Activated T-helper 2 cell treated with anti-CD3 and anti-CD28 coated beads, Interferon-gamma antibody, Interleukin-2, Interleukin-4, amounts not matched to agents 10 μg/mL and 5 μg/mL and 100 μg/mL, durations not matched to agents 14 hours and 24 hours and 36 hours (primary cell): ENCODE measurements around the gene WDR55. TPM values are rescaled to one million over a fixed set of nuclear protein-coding genes. Genes with fewer than 3 reads are reported as not detected.

Experiments
- total RNA-seq: library from RNA; stranded (reverse); gene quantifications from 2 replicates; pipeline ENCODE4 v1.2.3, GENCODE V29; 2022

Gene WDR55
- total RNA-seq, 1 donor from 2014 or later = 39.1 TPM

Other genes with a start within 250 kb of the WDR55 start
- gene EIF4EBP3, start 117.2 kb upstream of the WDR55 start, total RNA-seq = 9.2 and 15.0 TPM in 2 replicates
- 45.9 and 48.2 TPM in 2 replicates for gene SRA1, start 107.4 kb upstream of the WDR55 start, total RNA-seq
- 15.1 and 17.9 TPM in 2 replicates for gene APBB3, start 100.3 kb upstream of the WDR55 start, total RNA-seq
- gene SLC35A4, start 100.1 kb upstream of the WDR55 start, total RNA-seq = 91.9 and 97.3 TPM in 2 replicates
- 0.39 TPM in 2 replicates for gene CD14, start 31.7 kb upstream of the WDR55 start, total RNA-seq
- gene TMCO6, start 25.5 kb upstream of the WDR55 start, total RNA-seq = 40.2 and 40.7 TPM in 2 replicates
- gene NDUFA2, start 17.3 kb upstream of the WDR55 start, total RNA-seq = 63.0 and 65.6 TPM in 2 replicates
- gene IK, start 17.1 kb upstream of the WDR55 start, total RNA-seq = 111 and 119 TPM in 2 replicates
- gene DND1, start 8.7 kb downstream of the WDR55 start, total RNA-seq = 3.2 and 3.5 TPM in 2 replicates
- 107 and 110 TPM in 2 replicates for gene HARS1, start 26.5 kb downstream of the WDR55 start, total RNA-seq
- gene HARS2, start 26.6 kb downstream of the WDR55 start, total RNA-seq = 28.0 and 30.1 TPM in 2 replicates
- 53.4 and 53.9 TPM in 2 replicates for gene ZMAT2, start 35.5 kb downstream of the WDR55 start, total RNA-seq
- 0.07 TPM in 1 of 2 replicates, not detected in the other for gene PCDHA1, start 121.2 kb downstream of the WDR55 start, total RNA-seq
- not detected in 2 replicates for gene PCDHA2, start 129.9 kb downstream of the WDR55 start, total RNA-seq
- gene PCDHA3, start 136.2 kb downstream of the WDR55 start, total RNA-seq = not detected in 2 replicates
- gene PCDHA4, start 142.2 kb downstream of the WDR55 start, total RNA-seq = not detected in 2 replicates
- gene PCDHA5, start 156.7 kb downstream of the WDR55 start, total RNA-seq = not detected in 2 replicates
- not detected in 2 replicates for gene PCDHA6, start 163.1 kb downstream of the WDR55 start, total RNA-seq
- gene PCDHA7, start 169.4 kb downstream of the WDR55 start, total RNA-seq = not detected in 2 replicates
- gene PCDHA8, start 176.3 kb downstream of the WDR55 start, total RNA-seq = not detected in 2 replicates
- not detected in 2 replicates for gene PCDHA9, start 183.5 kb downstream of the WDR55 start, total RNA-seq
- not detected in 2 replicates for gene PCDHA10, start 191.0 kb downstream of the WDR55 start, total RNA-seq
- not detected in 2 replicates for gene PCDHA11, start 204.1 kb downstream of the WDR55 start, total RNA-seq
- not detected in 2 replicates for gene PCDHA12, start 210.4 kb downstream of the WDR55 start, total RNA-seq
- gene PCDHA13, start 217.2 kb downstream of the WDR55 start, total RNA-seq = not detected in 2 replicates